ENCODE measurements around the gene ATAD5.
A peak's percentile ranks its signal among the peaks of the same experiment; 100 is the strongest.
"Not testable (repeated sequence)": the region's sequence is repeated elsewhere in the genome, so short reads cannot be mapped to it uniquely, and the experiment has no call there.

Gene ATAD5

DNA sequence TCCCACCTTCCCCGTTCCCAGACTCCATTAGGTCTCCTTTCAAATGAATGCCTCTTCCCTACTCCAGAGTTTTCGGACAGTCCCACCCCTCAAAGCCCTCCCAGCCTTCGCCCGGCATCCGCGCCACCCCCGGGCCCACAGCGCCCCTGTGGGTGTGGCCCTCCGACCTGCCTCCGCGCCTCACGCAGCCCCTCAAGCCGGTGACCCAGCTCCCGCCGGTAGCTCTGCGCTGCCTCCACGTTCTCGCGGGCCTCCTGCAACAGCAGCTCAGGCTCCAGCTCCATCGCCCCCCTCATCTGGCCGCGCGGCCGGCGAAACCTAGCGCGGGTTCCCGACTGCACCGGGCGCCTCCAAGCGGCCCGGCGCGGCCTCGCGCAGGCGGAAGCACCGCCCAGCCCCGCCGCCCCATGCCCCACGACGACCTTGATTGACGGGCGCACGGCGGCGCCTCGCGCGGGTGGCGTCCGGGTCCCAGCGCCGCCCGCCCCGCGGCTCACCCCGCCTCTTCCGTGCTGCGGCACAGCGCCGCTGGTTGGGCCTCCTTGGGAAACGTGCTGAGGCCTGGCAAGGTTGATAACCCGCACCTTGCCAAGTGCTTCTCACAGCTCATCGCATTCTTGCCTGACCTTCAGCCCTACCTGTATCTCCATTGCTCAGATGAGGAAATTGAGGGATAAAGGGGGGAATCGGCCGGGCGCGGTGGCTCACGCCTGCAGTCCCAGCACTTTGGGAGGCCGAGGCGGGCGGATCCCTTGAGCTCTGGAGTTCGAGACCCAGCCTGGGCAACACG is 7.2 kb upstream of the ATAD5 start, which contains the start of gene CRLF3:
CRLF3 (minus strand) TSS at position 337 of the 790 bp plus-strand sequence; CDS start at position 296, 41 bp downstream.
- FAIRE-seq: no peak

DNA sequence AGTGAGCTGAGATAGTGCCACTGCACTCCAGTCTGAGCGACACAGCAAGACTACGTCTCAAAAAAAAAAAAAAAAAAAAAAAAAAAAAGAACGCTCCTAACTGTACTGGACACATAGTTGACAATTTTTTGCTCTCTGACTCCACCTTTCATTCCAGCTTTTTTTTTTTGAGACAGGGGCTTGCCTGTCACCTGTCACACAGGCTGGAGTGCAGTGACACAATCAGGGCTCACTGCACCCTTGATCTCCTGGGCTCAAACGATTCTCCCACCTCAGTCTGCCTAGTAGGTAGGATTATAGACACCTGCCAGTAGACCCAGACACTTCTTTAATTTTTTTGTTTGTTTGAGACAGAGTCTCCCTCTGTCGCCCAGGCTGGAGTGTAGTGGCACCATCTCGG is 4.7 kb upstream of the ATAD5 start:
- FAIRE-seq: no peak

DNA sequence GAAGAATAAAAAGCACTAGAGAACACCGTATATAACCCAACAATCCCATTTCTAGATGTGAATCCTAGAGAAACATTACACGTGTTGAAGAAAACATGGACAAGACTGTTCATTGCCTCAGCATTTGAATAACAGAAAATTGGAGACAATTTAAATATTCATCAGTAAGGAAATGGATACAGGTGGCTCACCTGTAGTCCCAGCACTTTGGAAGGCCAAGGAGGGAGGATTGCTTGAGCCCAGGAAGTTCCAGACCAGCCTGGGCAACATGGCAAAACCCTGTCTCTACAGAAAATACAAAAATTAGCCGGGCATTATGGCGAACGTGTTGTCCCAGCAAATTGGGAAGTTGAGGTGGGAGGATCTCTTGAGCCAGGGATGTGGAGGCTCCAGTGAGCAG is 2.7 kb upstream of the ATAD5 start:
- FAIRE-seq: no peak

DNA sequence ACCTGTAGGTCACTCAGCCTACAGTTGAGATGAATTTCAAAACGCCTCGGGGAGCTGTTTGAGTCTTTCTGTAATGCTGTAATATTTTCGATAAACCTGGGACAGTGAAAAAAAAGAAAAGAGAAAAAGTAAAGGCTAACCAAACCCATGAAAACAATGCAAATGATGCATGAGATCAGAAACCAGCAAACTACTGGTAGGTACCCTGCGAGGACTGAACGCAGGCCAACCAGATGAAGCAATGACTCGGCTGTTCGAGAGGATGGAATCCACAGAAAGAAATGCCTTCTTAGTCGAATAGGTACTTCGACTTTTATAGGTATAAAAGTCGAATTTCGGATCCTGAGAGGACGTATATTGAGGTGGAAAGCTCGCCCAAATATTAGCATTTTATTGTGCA is 509 bp upstream of the ATAD5 start:
- no peak for FAIRE-seq

DNA sequence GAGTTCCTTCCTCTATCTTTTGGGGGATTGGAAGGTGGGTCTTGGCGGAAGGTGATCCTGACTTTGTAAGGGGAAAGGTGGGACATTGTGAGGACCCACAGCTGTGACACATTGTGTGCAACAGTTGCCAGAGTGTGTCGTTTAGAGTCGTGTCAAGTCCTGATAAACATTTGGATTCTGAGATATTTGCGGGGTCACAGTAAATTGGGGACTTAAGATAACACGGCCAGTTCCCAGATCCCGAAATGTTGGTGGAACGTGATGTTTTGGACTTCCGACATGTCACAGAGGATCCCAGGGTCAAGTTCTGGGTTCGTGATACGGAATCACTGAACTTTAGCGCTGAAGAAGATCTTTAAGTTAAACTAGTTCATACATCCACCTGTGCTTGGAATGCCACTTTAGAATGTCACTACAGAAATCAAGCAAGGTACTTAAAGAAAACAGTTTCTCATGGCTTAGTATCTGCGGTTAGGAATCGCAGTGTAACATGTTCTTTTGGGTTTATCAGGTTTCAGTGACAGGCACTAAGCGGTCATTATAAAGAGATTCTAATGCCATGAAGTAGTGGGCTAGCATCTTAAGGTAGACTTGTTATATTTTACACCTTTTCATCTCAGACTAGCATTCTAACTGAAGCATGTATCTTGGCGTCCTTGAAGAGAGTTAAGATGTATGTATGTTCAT is 815 bp downstream of the ATAD5 start:
- FAIRE-seq: no peak

DNA sequence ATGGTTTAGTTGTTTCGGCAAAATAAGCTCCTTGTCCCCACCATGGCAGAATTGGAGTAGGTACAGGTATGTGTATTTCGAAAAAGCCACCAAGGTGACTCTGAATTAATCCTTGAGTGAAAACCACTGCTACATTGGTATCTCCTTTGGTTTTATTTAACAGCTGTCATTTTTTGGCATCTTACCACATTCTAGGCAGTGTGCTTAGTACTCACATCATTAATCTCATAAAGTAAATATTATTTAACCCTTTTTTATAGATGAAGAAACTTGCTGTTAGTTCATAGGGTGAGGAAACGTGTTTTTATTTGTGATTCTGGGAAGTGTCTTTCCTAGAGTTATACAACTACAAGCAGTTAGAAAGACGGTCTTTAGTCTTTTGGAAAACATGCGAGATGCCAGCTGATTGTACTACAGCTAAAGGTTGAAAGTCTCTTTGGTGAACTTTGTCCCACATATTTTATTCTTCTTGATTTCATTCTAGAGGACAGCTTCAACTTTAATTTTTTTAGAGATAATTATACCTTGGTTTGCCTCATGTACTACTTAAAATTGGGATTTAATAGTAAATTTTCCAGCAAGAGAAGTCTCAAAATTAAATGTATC is 6.5 kb downstream of the ATAD5 start:
- no peak for FAIRE-seq

DNA sequence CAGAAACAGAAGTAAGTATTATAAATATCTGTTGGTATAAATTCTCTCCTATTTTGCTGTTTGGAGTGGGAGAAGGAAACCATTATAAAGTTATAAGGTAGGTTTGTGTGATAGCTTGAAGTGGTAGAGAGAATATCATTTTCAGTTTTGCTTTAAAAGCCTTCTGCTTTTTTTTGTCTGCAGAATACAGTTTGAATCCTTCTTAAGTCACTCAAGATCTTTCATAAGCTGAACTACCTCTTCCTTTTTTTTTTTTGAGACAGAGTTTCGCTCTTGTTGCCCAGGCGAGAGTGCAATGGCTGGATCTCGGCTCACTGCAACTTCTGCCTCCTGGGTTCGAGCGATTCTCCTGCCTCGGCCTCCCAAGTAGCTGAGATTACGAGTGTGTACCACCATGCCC is 9.0 kb downstream of the ATAD5 start:
- FAIRE-seq: no peak

DNA sequence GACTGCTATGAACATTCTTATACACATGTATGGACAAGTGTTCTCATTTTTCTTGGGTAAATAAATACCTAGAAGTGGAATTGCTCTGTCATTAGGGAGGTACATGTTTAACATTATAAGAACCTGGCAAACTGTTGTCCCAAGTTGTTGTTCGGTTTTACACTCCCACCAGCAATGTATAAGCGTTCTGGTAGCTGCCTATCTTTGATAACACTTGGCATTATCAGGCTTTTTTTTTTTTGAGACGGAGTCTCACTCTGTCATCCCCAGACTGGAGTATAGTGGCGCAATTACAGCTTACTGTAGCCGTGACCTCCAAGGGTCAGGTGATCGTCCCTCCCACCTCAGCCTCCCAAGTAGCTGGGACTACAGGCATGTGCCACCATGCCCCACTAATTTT is 16.3 kb downstream of the ATAD5 start:
- FAIRE-seq: no peak

DNA sequence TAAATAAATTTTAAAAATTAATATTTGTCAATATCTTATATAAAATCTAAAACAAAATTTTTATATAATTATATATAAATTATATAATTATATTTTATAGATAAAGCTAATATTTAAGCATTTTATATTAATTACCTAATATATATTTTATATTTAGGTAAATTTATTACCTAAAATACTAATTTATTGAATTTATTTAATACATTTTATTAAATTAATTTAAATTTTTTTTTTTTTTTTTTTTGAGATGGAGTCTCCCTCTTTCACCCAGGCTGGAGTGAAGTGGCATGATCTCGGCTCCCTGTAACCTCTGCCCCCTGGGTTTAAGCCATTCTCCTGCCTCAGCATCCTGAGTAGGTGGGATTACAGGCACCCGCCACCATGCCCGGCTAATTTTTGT is 22.4 kb downstream of the ATAD5 start:
- FAIRE-seq: peak; percentile 98

DNA sequence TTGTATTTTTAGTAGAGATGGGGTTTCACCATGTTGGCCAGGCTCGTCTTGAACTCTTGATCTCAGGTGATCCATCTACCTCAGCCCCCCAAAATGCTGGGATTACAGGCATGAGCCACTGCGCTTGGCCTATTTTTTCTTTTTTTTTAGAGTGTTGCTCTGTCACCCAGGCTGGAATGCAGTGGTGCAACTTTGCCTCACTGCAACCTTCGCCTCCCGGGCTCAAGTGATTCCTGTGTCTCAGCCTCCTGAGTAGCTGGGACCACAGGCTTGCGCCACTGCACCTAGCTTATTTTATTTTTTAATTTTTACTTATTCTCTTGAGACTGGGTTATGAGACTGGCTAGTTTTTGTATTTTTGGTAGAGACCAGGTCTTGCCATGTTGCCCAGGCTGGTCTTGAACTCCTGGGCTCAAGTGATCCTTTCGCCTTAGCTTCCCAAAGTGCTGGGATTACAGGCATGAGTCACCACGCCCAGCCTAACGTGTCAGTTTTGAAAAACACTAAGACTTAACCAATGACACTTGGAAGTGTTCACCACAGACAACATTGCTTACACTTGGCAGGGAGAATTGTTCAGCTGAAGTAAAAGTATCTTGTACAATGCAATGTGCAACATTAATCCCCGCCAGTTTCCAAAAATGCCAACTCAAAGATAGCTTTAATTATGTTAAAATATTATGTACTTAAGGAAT is 26.9 kb downstream of the ATAD5 start:
- FAIRE-seq: no peak

DNA sequence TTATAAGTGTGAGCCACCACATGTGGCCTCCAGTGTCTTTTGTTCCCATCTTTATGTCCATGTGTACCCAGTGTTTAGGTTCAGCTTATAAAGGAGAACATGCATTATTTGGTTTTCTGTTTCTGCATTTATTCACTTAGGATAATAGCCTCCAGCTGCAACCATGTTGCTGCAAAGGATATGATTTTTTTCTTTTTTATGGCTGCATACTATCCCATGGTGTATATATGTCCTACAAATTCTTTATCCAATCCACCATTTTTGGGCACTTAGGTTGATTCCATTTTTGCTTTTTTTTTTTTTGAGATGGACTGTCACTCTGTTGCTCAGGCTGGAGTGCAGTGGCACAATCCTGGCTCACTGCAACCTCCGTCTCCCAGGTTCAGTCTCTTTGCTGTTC is 32.9 kb downstream of the ATAD5 start:
- FAIRE-seq: no peak

DNA sequence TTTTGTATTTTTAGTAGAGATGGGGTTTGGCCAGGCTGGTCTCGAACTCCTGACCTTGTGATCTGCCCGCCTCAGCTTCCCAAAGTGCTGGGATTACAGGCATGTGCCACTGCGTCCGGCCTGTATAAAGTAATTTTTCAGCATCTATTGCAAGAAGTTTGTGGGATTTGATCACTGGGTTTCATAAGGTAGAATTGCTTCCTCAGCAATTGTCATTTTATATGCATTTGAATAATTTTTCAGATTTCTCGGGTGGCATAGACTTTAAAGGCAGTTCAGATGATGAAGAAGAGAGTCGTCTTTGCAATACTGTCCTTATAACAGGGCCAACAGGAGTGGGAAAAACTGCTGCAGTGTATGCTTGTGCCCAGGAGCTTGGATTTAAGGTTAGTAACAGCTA is 37.2 kb downstream of the ATAD5 start:
- FAIRE-seq: no peak

DNA sequence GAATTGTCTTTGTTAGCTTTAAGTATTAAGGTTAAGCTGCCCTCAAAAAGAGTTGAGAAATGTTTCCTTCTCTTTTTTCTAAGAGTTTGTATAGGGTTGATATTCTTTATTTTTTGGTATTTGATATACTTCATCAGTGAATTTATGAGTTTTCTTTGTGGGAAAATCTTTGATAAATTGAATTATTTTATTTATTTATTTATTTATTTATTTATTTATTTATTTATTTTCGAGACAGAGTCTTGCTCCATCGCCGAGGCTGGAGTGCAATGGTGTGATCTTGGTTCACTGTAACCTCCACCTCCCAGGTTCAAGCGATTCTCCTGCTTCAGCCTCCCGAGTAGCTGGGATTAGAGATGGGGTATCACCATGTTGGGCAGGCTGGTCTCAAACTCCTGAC is 54.4 kb downstream of the ATAD5 start:
- no peak for FAIRE-seq

DNA sequence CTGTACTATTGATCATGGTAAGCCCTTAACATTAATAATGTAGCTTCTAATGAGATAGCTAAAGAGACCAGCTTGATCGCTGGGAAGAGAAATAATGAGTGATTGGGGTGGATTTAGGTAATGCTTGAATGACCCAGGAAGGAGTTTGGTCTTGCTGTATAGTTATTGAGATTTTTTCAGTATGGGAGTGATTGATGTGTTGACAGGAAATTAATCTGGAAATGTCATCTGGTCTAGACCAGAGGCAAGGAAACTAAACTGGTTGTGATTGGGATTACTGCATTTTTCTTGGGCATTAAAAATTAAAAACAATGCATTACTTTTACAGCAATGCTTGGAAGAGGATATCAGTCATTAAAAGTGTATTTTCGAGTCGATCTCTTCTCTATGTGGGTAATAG is 62.5 kb downstream of the ATAD5 start:
- FAIRE-seq: no peak

DNA sequence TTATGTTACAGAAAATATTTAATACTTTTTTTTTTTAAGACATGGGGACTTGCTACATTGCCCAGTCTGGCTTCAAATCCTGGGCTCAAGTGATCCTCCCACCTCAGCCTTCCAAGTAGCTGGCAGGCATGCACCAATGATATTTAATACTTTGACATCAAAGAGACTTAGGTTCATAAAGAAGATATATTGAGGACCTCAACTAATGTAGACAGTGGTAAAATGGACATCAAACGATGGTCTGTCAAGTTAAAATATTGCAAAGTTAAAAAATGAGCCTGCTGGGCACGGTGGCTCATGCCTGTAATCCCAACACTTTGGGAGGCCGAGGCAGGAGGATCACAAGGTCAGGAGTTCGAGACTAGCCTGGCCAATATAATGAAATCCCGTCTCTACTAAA is 65.5 kb downstream of the ATAD5 start:
- no peak for FAIRE-seq

DNA sequence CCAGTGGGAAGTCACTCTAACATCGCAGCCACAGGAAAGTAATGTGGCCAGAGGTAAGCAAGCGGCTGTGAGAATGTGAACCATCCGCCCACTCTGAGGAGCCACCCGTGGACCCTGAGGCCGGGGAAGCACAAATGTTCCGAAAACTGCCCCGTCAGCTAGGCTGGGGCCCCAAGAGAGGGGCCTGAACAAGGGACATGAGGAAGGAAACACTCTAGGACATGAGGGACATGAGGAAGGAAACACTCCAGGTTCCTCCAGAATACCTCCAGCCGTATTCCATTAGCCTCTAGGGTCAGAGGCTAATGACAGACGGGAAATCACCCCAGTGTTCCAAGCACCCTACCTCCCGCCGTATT is 74.0 kb downstream of the ATAD5 start:
- no peak for FAIRE-seq

DNA sequence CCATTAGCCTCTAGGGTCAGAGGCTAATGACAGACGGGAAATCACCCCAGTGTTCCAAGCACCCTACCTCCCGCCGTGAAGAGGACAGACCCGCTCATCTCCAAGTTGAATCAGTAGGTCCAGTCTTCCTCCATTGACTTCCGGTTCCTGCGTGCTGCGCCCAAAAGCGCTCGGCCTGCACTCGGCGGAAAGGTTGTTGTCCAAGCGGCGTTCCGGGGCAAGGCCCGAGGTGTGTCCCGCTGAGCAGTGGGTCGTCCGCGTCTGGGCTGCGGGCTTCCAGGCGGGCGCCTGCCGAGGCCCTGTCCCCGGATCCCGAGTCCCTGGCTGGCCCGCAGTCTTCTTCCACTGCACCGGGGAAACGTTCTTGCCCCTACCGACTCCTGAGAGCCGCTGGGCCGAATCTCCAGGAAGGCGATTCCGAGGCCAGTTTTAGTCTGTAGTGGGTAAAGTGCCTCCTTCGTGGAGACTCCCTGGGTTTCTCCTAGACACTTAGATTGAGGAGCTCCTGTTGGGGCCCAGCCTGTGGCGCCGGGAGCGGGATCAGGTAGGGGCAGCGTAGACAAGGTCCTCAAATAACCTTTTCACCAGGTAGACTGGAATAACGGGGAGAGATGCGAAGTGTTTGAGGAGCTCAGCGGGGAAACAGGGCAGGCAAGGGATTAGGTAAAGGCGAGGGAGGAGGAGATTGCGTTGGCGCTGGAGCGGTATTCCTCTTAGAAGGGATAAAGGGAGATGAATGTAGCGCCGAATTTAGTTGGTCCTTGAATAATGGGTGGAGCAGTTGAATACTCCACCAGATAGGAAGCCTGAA is 74.5 kb downstream of the ATAD5 start, which contains the start of gene TEFM:
TEFM (minus strand) TSS at position 138 of the 811 bp plus-strand sequence; CDS start at position 98, 40 bp downstream.
- FAIRE-seq: no peak

DNA sequence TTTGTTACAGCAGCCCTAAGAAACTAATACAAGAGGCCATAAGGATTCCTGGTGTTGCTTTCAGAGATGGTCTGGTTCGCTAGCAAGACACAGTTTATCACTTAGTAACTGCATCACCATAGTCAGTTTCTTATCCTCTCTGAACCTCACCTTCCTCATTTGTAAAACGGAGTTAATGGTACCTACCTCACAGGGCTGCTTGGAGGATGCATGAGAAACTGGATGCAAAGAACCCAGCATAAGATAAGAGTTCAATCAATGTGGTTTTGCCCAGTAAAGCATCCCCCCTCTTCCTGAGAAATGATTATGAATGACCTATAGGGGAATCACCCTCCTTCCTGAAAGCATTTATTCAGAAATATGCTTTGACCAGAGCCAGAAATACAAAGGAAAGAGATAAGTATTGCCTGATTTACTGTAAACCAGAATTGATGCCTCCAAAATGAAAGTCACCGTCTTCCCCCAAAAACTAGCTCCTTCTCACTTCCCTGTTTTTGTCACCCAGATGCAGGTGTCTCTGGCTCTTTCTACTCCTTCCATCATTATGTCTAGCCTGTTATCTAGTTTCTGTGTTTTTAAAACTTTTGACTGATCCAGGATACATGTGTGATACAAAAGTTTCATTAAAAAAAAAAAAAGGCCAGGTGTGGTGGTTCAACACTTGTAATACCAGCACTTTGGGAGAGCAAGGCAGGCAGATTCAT is 77.1 kb downstream of the ATAD5 start:
- no peak for FAIRE-seq

DNA sequence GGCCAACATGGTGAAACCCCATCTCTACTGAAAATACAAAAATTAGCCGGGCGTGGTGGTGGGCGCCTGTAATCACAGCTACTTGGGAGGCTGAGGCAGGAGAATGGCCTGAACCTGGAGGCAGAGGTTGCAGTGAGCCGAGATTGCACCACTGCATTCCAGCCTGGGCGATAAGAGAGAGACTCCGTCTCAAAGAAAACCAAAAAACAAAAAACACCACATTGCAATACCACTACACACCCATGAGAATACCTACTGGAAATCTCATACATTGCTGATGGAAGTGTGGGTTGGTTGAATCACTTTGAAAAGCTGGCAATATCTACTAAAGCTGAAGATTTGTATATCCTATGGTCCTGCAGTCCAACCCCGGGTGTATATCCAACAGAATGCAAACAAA is 78.4 kb downstream of the ATAD5 start:
- not testable (repeated sequence) for FAIRE-seq

DNA sequence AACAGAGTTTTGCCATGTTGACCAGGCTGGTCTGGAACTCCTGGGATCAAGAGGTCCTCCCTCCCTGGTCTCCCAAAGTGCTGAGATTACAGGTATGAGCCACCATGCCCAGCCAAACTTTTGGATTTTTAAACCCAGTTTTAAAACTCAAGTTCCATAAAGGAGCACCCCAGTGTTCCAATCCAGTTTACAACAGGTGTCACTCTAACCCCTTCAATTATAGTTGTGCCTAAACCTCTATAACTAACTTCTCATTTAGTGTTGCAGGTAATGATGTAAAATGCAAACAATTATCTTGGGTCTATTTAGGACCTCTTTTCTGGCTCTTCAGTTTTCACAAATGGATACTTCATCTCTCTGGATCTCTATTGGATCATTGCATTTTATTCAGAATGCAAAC is 82.2 kb downstream of the ATAD5 start:
- no peak for FAIRE-seq

DNA sequence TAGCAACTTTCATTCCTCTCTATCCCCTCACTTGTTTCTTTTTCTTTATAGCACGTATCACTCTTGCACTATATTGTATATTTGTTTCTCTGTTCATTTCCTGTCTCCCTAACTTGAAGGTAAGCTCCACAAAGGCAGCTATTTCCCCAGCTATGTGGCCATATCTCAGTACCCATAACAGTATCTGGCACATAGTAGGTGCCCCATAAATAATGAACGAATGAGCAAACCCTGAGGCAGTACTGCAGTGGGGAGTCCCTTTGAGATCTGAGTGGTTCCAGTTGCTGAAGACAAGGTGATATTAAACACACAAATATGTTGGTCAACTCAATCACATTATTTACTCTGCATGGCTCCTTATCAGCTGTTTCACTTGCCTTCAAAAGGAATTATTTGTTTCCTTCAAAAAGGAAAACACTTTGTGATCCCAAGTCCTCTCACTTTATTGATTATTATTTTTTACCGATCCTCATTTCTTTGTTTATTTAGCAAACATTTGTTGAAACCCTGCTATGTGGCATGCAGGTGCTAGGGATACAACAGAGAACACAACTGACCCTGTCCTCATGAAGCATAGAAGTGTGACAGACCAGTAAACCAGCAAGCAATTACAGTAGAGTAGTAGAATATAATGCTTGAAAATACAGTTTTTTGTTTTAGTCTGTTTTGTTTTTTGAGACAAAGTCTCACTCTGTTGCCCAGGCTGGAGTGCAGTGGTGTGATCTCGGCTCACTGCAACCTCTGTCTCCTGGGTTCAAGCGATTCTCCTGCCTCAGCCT is 84.3 kb downstream of the ATAD5 start:
- no peak for FAIRE-seq
